GM21528 (cell line): ENCODE data around the gene PTGER3.
"Not testable (repeated sequence)": the region's sequence is repeated elsewhere in the genome, so short reads cannot be mapped to it uniquely, and the experiment has no call there.

Experiments
- ATAC-seq: cut with Tn5 transposase; IDR thresholded peaks from one replicate; pipeline ENCODE4 v1.9.1; 2021; ENCODE audit warnings: mild to moderate bottlenecking, moderate library complexity; ENCODE audit not compliant: unreplicated experiment, low FRiP score

Gene PTGER3

DNA sequence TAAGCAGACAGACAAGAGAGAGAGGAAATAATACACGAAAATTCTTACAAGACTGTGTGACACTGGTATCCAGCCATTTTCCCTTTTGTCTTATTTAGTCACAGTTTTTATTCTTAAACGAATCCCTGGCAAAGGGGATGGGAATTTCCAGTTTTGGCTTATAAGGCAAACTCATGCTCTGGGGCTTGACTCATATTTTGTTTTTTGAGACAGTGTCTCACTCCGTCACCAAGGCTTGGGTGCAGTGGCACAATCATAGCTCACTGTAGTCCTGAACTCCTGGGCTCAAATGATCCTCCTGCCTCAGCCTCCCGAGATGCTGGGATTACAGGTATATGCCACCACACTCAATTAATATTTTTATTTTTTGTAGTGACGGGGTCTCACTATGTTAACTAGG is 31.9 kb downstream of the PTGER3 start:
- ATAC-seq: no peak

DNA sequence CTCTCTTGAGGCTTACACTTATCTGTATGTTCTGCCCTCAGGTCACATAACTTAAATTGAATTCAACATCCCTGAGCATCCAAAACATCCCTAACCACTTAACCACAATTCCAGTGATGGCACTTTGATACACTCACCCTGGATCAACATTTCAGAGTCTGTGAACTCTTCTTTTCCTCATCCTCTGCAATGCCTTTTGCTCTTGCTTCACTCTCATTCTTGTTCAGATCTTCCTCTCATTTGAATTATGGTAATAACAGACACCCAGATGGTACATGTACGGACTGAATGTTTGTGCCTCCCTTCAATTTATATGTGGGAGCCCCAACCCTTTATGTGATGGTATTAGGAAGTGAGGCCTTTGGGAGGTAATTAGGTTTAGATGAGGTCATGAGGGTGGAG is 33.4 kb downstream of the PTGER3 start:
- ATAC-seq: no peak

DNA sequence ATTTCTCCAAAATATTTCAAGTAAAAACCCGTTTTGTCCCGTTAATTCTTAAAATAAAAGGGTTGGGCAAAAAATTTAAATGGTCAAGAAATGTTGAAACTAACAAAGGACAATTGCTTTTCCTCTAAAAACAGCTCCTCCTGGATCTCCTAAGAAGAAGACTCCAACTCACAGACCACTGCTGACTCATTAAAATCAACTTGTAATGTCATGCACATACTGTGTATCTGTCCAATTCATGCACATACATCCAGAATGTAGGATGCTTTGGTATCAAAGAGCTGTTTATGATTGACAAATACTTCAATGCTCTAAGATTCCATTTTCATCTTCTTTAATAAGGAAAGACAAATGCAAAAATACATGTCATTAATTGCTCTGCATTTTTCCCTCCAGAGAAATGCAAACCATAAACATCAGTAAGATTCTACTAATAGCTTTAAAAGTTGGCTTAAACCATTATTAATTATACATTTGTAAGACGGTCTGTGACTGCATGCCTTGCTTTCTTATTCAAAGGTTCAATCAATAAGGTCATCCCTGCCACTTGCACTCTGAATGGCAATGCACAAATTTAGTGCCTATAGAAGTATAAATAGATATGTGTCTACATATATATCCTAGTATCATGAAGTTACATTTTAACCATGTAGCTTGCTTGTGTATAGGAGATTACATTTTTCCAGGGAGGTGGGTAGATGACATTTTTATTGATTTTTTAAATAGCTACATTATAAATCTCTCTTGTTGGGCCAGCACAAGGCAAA is 44.7 kb downstream of the PTGER3 start:
- no peak for ATAC-seq

DNA sequence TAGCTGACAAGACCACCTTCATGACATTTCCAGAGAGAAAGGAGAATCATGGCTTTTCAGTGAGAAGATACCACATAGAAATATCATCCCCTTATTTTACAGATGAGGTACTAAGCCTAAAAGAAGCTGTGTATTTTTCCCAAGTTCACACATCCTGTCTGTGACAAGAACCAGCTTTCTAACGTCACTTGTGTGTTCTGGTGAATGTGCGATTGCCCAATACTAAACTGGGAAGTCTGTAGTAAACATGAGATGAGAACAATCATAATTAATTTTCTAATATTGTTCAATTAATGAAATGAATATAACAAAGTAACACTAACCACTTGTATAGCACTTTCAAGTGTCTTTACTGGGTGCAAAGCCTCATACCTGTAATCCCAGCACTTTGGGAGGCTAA is 46.0 kb downstream of the PTGER3 start:
- ATAC-seq: no peak

DNA sequence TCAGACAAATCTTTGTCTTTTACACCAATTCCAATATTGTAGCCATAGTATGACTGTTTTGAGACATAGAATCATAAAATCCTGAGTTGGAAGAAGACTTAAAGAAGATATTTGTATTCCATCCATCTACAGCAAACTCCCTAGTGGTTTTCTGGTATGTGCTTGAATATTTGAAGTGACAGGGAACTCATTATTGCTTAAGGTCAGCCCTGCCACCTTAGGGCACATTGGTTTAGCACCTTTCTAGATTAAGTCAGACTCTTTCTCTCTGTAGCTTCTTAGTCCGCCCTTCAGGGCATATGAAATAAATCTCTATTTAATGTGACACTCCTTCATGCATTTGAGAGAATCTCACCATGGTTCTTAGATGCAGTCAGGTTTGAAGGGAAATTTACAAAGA is 49.8 kb downstream of the PTGER3 start:
- no peak for ATAC-seq

DNA sequence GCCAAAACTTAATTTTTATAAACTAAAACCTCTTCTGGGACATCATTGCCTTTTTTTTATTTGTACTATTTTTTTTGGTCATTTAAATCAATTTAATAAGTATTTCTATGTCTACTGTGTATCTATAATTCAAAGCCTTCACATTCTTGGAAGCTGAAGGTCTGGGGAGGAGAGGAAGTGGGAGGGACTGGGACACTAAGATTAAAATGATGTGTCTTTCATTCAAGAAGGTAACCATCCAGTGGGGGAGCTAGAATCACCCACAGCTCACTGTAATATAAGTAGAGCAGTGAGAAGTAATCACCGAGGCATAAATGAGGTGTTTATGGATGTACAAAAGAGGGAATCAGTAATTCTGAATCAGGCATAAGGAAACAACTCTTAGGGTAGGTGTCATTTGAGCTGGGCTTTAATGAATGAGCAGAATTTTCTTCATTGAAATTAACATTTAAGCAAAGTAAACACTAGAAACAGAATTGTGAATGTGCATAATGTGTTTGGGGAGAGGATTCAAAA is 52.8 kb downstream of the PTGER3 start:
- ATAC-seq: no peak

DNA sequence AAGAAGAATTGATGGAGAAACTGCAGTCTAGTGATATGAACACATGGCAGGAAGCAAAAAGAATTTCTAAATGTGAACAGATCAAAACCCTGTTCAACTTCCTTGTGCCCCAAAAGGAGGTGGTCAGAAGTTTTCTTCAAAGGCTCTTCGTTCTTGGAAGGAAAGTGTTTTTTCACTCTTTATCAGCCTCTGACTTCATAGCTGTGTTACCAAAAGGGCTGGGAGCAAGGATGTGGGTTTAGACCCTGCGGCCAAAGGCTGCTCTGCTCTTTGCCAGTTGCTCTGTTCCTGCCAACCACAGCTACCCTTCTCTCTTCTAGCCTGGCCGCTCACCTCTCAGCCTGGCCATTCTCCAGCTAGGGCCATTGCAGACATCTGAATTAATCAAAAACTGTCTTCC is 53.8 kb downstream of the PTGER3 start:
- ATAC-seq: no peak

DNA sequence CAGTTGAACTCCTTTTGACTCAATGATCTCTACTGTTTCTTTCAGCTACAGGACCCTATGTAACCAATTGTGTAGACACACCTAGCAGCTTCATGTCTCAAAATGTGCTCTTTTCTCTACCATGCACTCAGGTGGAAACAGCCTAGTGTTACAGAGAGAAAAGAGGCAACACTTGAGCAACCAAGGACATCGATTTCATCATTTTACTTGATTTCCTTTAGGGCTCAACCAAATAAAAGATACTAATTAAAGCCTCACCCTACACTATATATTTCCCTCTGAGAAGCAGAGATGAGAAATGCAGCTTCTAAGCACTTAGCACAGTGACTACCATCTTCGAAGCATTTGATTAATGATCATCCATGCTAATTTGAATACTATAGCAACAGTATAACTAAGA is 55.1 kb downstream of the PTGER3 start:
- no peak for ATAC-seq

DNA sequence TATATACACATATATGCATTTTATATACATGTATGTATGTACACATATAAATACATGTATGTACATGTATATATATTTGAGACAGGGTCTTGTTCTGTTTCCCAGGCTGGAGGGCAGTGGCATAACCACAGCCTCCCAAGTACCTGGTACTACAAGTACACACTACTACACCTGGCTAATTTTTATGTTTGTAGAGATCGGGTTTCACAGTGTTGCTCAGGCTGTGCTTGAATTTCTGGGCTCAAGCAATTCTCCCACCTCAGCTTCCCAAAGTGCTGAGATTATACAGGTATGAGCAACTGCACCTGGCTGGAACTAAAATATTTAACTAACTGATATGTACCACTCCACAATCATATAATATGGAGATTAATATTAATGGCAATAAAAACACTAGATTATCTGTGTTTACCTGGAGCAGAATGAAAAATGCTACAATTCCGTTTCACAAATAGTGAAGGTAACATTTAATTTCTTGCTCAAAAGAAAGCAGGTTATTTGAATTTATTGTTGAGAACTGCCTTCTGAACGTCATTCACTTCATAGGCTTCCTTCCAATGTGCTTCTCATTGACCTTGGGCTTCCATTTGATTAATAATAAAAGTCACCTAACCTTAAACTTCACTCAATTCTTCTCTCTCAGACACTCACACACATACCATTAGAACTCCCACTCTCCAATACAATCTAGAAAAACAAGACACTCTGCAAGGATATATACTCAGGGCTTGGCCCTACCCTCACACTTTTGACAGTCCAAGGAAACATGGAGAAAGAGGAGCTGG is 57.0 kb downstream of the PTGER3 start:
- ATAC-seq: no peak

DNA sequence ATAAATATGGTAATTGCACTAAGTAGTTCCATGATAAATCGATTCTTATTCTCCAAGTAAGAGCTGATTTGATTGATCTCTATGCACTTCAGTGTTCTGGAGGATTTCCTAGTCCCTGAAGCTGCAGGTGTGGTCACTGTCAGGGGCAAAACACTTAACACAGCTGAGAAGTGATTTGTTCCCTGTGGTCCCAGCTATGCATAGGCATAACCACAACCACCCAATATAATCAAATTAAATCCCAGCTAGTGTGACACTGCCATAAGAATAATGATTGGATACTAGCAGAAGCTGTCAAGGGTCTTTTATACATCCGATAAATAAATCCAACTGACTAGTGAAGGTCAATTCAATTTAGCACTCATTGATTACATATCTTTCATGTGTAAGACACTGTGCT is 60.1 kb downstream of the PTGER3 start:
- ATAC-seq: no peak

DNA sequence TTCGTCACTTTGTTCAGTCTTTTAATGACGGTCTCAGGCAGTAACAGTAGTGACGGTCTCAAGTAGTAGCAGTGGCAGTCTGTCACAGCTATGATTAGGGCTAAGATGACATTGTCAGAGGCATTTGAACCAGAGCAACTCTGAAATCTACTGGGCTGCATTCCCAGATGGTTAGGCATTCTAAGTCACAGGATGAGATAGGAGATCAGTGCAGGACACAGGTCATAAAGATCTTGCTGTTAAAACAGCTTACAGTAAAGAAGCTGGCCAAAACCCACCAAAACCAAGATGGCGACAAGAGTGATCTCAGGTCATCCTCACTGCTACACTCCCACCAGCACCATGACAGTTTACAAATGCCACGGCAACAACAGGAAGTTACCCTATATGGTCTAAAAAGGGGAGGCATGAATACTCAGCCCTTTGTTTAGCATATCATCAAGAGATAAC is 61.8 kb downstream of the PTGER3 start:
- ATAC-seq: not testable (repeated sequence)

DNA sequence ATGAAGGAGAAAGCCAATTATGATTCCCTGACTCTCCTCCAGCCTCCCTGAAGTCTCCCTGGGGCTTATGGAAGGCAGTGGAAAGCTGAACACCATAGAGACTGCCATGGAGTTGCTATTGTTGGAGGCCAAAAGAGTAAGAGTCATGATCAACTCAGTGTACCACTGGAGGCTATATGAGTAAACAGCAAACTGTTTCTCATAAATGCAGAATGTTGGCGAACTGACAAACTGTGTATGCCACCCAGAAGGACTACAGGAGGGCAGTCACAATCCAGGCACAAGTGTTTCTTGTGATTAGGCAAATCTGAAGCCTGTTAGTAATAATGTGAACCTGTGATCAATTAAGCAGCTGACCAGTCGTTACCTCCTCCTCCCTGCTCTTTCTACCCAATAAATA is 62.3 kb downstream of the PTGER3 start:
- not testable (repeated sequence) for ATAC-seq

DNA sequence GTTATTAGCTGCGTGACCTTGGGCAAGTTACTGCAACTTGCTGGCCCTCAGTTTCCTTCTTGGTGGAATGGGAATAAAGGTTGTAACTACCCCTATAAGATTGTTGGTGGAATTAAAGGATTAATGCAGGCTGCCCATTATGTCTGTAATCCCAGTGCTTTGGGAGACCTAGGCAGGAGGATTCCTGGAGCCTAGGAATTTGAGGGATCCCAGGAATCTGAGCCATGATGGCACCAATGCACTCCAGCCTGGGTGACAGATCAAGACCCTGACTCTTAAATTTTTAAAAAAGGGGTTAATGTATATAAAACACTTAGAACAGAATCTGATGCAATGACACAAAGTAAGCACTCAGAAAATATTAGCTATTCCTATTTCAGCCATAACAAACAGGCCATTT is 67.3 kb downstream of the PTGER3 start:
- no peak for ATAC-seq

DNA sequence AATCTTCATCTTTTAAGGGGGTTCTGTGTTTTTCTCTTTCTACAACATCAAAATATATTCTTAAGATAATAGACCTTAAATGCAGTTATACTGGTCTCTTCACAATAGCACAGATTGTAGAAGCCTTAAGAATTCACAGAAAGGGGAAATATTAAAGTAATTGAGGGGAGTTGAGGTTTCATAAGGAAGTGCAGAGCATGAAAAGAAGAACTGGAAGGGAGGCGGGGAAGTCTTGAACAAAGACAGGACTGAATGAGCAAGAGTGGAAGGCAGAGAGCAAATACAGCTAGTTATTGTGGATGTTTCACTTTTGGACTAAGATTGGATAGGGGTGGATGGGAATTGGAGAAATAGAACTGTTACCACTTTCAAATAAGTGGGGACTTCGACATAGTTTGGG is 67.7 kb downstream of the PTGER3 start:
- no peak for ATAC-seq

DNA sequence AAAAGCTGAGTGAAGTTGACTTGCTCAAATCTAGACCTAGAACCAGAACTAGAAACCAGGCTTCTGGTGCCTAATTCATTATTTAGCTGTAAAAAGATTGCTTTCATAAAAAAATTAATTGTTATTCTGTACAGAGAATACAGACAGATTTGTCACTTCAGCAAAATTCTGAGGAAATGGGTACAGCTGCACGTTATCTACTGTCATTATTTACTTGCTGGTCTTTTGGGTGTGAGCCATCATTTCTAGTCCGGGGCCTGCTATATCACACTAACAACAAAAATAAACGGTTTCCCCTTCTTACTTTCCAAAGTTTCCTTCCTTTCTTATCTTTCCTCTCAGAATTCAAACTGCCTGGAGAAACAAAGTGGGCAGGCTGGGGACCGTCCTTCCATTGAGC is 68.3 kb downstream of the PTGER3 start:
- ATAC-seq: no peak

DNA sequence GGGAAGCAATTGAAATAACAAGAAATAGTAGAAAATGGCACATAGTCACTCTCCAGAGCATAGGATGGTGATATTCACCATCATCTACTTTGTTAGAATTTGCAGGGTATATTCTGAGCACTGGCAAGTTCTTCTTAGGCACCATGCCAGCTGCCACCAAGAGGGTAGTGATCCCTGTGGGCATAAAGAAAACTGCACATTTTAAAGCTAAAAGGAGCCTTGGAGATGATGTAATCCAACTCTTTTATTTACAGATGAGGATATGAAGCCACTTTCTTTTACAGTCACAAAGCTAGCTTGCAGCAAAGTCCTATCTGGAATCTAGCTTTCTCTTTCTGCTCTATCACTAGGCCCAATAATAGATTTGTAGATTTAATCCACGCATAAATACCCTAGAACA is 69.0 kb downstream of the PTGER3 start:
- ATAC-seq: no peak

DNA sequence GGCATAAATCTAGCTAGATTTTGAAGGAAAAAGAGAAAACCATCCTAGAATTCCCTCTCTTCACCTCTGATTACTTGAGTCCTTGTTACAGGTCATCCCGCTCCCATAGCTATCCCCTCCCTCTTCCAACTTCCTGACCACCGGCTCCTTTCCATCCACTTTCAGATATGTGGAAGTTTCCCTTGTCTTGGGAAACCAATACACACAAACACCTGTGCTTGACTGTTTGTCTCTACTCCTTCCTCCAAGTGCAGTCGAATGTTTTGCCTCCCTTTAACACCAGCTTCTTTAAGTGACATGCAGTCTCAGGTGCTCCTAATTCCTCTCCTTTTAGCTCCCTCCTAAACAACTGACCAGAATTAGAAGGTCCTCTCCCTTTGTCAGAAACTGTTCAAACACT is 70.0 kb downstream of the PTGER3 start:
- no peak for ATAC-seq

DNA sequence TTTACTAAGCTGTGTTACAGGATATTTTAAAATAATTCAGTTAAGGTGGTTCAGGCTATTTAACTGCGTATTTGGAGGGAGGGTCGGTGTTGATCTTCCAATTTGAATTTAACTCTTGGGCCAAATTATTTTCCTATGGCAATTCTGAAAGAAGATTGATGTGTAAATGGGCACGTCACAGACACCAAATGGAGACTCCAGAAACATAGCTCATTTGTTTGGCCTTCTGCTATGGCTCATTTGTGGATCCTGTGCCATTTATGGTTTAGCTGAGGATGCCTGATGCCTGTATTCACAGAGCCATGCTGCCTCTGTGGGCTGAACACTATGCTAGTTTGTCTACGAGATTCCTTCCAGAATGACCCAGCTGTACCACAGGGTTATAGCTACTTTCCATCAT is 70.6 kb downstream of the PTGER3 start:
- ATAC-seq: no peak

DNA sequence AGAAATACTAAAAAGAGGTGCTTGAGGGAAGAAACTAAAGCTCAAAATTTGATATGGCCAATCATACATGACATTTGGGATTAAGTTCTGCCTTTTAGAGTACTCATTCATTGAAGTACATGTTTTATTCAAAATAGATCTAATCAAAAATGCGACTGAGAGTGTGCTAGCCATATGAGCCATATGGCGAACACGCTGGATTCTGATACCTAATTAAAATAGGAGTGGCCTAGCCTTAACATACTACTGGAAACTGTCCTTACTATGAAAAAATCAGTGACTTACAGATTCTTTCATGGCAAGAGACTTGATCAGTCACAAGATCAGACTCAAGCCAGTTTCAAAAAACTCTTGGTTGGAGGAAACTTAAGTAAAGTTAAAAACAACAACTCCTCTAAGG is 73.9 kb downstream of the PTGER3 start:
- ATAC-seq: no peak

DNA sequence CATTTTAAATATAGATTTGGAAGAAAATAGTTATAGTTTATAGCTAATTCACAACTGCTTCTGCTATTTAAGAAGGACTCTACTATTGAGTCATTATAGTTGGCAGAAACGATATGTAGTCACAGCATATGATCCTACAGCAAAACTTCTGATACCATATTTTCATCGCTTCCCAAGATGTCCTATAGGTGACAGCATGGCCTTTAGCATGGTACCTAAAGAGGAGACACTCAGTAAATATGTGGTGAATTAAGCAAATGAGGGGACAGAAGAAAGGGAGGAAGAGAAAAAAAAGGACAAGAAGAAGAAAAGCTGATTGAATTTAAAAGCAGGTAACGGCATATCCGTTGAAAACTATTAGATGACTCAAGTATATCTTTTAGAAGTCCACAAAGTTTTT is 77.2 kb downstream of the PTGER3 start:
- ATAC-seq: no peak

DNA sequence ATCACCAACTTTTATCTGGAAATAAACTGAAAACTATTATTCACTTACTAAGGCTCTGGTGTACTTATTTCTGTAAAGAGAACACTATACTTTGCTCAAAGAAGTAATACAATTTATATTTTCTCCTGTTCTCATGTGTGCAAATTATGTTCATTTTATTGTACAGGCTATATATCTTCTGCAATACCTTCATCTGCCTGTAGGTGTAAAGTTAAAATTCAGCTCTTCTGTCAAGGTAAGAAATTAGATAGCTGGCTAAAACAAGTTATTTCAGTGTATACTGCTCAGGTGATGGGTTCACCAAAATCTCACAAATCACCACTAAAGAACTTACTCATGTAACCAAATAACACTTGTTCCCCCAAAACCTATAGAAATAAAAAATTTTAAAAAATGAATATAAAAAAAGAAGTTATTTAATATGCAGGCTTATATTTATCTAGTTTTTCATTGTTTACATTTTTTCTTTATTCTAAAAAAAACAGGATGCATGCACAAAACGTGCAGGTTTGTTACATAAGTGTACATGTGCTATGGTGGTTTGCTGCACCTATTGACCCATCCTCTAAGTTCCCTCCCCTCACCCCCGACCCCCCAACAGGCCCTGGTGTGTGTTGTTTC is 81.5 kb downstream of the PTGER3 start:
- ATAC-seq: no peak
